Right ventricle myocardium superior (tissue), 1 donor: Measurements from ENCODE around the gene GNA14. TPM values are rescaled to one million over a fixed set of nuclear protein-coding genes. Genes with fewer than 3 reads are reported as not detected.
"Not testable (repeated sequence)": the region's sequence is repeated elsewhere in the genome, so short reads cannot be mapped to it uniquely, and the experiment has no call there.

Experiments
- ATAC-seq: fragments of 200-7000 bp; cut with Tn5 transposase; one replicate; pipeline ENCODE4 v1.9.1; 2020; ENCODE audit warnings: mild to moderate bottlenecking; ENCODE audit not compliant: poor library complexity
- DNase-seq: peaks from one replicate; pipeline ENCODE4 v3.0.0-alpha.2; 2020
- intact Hi-C: fragments of 100-400 bp; cut with DNase I; formaldehyde crosslinking; loops from one replicate; pipeline ENCODE4 v1.11.2; 2022
- total RNA-seq: library from RNA; stranded (reverse); fragmentation: NEBNext Ultra II Directional; extraction: Animal tissue kit (Norgen Biotek cat#: 25700); gene quantifications from one replicate; pipeline ENCODE4 v1.2.1, GENCODE V29; 2021
- donor health status: DM: no; HTN: yes; CAD: no; lungs with severe emphysema.

GNA14 gene
- total RNA-seq, 1 donor from 2014 or later, result 1.9 TPM

- intact Hi-C loops, result no loop called here
- no peak for DNase-seq
- peak; percentile 38 for ATAC-seq
Measured at GRCh38 chr9:77595426-77596095, 52.6 kb downstream of the GNA14 start.

DNA sequence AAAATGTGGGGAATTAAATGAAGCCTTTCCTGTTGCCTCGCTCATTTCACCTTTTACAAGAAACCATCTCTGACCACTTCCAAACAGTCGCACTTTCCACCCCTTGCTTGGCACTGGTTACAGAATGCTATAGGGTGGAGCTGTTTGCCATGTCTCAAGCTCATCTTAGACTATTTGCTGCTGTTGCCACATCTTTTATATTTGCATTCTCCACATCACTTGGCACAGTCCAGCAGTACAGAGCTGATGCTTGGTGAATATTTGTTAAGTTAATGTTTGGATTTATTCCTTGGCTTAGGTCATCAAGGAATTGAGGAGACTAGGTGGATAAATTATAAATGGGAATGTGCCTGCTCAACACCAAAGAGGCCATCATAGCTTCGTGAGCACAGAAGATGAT, 53.2 kb downstream of the GNA14 start:
- intact Hi-C loops, result no loop called here
- ATAC-seq (no peak), DNase-seq (no peak)

DNA sequence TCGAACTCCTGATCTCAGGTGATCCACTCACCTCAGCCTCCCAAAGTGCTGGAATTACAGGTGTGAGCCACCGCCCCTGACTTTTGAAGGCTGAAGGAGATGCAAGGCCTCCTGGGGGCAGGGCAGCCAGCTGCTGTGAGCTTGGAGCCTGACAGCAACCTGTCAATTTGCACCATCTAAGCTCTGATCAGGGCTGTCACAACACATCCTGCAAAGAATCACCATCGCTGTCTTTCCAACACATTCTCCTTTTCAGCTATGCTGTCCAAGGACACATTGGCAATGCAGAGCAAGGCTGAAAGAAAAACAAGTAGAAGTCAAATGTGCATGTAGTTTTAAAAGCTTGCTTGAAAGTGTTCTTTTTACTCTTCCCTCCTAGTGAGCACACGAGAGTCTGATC, 54.6 kb downstream of the GNA14 start:
- DNase-seq, result no peak
- ATAC-seq, result no peak
- intact Hi-C loops, result no loop called here

DNA sequence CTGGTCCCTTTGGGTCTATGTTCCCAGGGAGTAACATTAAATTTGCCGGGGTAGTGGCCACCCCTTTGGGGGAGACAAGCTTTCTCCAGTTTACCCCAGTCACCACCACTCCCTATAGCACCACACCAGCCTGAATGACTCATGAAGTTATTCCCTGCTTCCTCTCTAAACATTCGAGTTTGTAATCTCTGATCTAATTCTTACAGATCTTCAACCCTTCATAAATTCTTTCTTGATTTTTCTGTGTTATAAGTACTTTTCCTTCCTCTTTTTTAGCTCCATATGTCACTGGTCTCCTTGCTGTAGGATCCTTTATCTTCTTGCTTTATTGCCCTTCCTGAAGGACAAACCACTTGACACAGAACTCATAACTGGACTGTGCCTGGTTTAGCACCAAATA, 55.6 kb downstream of the GNA14 start:
- ATAC-seq, result no peak
- intact Hi-C loops, result no loop called here
- DNase-seq, result no peak

DNA sequence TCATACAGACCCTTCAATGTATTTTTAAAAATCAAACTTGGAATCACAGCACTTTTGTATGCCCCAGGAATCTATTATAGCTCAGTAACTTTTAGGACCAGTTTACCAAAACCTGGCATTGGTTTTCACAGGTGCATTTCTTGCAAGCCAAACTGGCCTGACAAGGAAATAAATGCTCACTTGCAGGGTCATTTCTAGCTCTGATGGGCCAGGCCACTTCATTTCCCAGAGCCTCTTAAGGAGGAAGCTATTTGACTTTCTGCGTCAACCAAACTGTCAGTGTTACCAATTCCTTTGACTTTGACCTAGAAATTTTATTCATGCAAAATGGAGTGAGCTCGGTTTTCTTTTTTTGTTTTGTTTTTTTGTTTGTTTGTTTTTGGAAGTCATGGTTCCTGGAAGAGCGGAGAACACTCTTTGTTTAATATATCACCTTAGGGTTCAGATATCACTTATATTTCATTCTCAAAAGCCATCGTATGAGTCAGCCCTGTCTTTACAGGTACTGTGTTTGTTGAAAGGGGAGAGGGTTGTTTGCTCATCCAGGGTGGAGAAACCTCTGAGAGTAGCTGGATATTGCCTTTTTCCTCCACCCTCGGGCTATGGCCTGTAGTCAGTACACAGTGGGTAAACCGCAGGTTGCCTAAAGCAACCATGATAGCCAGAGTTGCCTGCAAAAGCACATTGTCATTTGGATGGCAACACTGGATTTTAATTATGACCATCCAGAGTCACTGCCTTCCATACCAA, 58.9 kb downstream of the GNA14 start:
- DNase-seq (no peak), ATAC-seq (no peak)
- intact Hi-C loops, result no loop called here

DNA sequence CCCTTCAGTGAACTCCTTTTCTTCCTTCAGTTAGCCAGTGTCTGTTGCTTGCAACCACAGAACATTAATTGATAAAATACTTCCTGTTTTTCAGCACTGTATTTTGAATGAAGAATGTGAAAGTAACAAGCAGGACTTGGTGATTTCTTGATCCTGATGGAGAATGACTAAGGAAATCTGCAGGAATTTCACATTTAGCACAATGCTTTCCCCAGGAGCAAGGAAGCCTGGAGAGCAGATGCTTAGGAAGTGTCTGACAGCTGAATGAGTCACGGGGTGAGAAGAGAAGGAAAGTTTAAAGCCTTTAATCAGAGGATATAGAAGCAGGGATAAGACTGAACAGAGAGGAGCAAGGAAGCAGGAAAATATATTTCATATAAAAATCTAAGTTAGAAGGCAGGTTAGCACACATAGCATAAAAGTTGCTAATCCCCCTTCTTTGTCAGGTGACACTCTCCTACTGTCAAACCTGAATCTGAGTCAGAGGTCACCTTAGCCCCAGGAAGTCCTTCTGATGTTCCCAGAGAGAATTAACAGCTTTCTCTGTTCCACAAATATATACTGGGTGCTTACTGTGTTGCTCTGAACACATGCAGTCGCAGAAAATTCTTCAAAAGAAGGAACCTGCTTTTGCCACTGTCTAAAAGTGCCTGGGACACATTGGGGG, 59.7 kb downstream of the GNA14 start:
- peak; percentile 46 for ATAC-seq
- intact Hi-C loops, result no loop called here
- DNase-seq, result no peak

DNA sequence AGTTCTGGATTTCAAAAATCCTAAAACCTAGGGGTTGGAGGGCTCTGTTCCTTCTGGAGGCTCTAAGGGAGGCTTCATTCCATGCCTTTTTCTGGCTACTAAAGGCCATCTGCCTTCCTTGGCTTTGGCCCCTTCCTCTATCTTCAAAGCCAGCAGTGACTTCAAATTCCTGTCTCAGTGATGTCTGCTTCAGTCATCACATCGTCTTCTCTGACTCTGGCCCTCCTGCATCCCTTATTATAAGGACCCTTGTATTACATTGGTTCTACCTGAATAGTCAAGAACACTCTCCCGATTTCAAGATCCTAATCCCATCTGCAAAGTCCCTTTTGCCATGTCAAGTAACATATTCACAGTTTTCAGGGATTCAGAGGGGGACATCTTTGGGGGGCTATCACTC, 60.3 kb downstream of the GNA14 start:
- DNase-seq (no peak), ATAC-seq (no peak)
- intact Hi-C loops, result no loop called here

DNA sequence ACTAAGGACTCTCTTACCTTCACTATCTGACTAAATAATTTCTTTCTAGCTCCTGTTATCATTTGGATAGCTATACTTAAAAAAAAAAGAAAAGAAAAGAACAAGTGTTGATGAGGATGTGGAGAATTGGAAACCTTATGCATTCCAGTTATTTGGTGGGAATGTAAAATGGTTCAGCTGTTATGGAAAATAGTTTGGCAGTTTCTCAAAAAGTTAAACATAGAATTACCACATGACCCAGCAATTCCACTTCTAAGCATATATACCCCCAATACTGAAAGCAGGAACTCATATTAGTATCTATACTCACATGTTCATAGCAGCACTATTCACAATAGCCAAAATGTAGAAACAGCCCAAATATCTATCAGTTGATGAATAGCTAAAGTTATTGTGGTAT, 61.1 kb downstream of the GNA14 start:
- ATAC-seq, result no peak
- DNase-seq, result no peak
- intact Hi-C loops, result no loop called here

- intact Hi-C loops, result no loop called here
- DNase-seq (no peak), ATAC-seq (no peak)
Measured at GRCh38 chr9:77586591-77586990, 61.5 kb downstream of the GNA14 start.

DNA sequence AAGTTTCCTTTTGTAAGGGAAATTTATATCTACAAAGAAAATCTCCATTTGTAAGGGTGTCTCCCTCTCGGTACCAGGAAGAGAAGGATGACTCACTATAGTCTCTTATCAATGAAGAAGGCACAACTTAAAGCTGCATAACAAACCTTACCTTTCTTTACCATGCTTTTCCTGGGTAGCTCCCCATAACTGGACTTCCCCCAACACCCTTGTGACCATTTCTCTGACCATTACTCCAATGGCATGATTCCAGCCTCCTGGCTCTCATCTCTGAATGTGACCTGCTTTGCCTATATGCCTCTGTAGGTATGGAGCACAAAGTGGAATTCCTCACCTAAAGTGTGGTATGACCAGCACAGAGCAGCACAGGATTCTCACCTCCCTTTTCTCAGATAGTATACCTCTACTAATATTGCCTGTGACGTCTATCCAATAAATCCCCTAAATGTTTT, 62.8 kb downstream of the GNA14 start:
- DNase-seq (no peak), ATAC-seq (no peak)
- intact Hi-C loops, result no loop called here

DNA sequence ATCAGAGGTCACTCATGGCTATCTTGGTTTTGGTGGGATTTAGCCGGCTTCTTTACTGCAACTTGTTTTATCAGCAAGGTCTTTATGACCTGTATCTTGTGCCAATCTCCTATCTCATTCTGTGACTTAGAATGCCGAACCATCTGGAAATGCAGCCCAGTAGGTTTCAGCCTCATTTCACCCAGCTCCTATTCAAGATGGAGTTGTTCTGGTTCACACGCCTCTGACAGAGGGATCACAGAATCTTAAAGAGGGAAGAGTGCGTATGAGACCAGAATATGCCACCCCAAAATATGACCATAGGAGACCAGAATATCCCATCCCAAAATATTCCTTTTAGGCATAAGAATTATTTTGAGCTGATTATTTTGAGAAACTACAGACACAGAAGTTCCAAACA, 63.2 kb downstream of the GNA14 start:
- ATAC-seq, DNase-seq, intact Hi-C loops: not testable (repeated sequence)

DNA sequence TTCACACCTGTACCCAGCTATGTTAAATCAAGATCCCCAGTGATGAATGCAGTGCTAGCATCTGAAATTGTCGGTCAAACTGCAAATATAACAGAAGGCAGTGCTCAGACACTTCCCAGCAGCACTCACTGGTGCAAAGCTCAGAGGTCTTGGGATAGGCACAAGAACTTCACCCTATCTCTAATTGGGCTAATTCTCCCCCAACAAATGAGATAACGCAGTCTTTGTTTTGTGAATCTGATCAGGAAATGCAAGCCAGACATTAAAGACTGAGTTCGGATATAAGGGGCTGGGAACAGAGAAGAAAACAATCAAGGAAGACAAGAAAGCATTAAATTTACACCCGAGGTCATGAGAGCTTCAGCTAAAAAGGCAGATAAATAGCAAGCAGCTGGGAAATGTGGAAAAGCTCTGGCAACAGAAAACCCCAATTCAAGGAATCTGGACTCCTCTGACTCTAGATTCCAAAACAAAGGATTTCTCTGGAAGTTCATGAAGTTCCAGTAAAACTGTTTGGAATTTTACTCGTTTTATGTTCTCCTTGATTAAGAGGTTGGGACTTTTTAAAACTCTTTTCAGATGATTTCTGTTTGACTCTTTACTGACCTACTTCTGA, 65.1 kb downstream of the GNA14 start:
- no peak for ATAC-seq
- intact Hi-C loops, result no loop called here

GRCh38 chr9:77582525-77582924, 65.6 kb downstream of the GNA14 start:
- intact Hi-C loops, result no loop called here
- ATAC-seq (no peak), DNase-seq (no peak)

More for the DNA sequence above, 65.1 kb downstream of the GNA14 start:
- no peak for DNase-seq

GRCh38 chr9:77575785-77576184, 72.3 kb downstream of the GNA14 start:
- ATAC-seq, result no peak

GRCh38 chr9:77569335-77569734, 78.8 kb downstream of the GNA14 start:
- no peak for ATAC-seq
- DNase-seq, result no peak
- intact Hi-C loops, result no loop called here

More at GRCh38 chr9:77575785-77576184, 72.3 kb downstream of the GNA14 start:
- intact Hi-C loops, result no loop called here
- DNase-seq, result no peak

DNA sequence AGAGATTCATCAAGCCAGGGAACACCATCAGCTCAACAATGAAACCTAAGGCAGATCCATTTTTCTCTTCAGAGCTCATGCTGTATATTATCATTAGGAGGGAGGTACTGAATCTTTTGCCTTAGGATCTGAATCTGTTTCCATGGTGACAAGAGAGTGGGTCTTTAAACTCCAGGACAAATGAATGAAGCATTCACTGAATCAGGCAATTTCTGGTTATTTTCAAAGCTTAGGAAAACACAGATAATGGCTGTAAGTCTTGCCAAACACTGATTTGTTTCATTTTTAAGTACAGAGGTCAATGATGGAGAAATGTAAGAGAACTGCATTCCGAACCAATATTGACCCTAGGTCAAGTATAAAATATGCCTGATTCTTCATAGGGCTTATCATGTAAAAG, 84.9 kb downstream of the GNA14 start:
- ATAC-seq, result no peak
- DNase-seq, result no peak
- intact Hi-C loops, result no loop called here

DNA sequence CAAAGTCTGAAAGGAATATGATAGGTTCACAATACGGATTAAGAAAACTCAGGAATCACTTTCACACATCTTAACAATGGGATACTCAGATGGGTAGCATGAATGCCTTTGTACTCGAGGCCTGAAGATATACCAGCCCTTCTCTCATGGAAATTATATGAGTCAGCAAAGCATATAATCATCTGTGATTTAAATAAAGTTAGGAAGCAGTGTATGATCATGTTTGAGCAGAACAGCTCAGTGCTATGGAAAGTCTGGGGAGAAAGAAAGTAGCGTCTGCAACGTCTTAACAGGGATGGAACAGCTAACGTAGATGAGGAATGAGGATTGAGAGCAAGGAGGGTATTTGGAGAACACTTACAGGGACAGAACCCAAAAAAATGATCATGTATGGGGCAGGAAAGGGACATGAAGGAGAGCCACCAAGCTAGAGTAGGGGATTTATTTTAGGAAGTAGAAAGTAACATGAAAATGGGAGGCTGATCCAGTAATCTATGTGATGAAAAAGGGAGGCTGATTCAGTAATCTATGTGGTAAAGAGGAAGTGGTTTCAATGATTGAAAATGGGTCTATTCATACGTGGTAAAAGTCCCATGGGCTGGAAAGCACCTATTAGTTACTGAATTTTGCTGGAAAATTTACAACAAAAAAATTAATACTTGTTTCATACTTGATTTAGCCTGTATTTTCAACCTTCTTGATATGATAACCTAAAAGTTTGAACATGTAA, 85.9 kb downstream of the GNA14 start:
- DNase-seq, result no peak
- intact Hi-C loops, result no loop called here
- no peak for ATAC-seq

DNA sequence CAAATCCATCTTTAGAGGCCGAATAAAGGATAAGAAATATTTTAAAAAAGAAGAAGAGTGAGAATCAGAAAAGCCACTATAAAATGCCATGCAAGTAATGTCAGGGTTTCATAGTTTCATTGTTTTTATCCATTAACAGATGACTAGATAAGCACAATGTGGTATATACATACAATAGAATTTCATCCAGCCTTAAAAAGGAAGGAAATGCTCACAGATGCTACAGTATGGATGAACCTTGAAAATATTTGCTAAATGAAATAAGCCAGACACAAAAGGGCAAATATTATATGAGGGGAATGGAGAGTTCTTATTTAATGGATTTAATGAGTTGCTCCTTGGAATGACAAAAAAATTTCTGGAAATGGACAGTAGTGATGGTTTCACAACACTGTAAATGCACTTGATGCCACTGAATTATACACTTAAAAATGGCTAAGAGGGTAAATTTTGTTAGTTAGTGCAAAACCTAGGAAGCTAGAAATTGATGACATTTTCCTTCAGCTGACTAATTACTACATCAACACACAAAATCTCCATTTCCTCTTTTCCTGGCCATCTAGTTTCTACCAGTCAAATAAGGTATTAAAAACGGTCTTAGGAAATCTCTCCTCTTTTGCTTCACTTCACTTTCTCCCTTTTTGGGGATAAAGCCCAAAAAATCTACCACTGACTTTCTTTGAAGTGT, 86.6 kb downstream of the GNA14 start:
- intact Hi-C loops, result no loop called here
- DNase-seq, result no peak
- no peak for ATAC-seq
